ENCODE data around the gene BTG4.

BTG4 gene

DNA sequence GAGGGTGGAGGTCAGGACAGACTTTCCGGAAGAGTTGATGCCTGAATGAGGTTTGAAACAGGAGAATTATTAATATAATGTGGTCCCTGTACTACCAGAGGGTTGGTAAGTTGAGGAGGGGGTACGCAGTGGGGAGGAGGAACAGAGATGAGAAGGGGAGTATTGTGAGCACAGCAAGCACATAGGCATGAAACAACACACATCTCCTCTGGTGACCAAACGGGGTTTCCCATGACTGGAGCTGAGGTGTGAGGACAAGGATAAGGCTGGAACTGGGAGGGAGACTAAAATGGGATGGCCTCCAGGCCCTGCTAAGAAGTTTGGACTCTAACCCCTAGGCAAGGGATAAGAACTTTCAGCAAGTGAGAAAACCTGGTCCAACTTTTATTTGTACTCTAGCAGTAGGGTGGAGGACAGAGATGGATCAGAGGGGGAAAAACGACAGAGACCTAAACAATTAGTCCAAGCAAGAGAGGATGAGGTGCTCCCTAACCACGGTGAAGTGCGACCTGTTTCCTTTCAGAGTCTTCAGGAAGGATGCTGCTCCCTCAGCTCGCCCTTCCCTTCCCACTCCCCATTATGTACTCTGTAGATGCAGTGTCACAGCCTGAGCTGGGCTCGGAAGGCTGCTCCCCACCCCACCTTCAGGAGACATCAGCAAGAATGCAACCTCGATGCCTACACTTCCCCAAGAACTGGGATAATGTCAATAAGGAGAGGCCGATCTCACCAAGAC, 59.2 kb downstream of the BTG4 start:
- no peak for DNase-seq

DNA sequence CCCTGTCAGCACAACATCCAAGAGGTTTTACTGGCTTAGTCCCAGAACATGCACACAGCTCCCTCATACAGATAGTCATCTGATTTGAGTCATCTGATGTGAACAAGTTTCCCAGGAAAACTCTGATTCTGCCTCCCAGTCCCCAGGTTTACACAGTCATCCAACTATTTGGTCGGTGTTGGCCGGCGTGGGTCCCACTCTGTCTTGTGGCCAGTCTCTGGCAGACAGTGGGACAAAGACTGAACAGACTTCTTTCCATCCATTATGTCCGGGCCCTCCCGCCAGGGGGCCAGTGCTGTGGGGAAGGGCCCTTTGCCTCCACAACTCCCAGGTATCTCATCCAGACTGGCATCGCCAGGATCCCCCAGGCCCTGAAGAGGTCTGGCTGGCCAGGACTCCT, 60.0 kb downstream of the BTG4 start:
- no peak for DNase-seq

DNA sequence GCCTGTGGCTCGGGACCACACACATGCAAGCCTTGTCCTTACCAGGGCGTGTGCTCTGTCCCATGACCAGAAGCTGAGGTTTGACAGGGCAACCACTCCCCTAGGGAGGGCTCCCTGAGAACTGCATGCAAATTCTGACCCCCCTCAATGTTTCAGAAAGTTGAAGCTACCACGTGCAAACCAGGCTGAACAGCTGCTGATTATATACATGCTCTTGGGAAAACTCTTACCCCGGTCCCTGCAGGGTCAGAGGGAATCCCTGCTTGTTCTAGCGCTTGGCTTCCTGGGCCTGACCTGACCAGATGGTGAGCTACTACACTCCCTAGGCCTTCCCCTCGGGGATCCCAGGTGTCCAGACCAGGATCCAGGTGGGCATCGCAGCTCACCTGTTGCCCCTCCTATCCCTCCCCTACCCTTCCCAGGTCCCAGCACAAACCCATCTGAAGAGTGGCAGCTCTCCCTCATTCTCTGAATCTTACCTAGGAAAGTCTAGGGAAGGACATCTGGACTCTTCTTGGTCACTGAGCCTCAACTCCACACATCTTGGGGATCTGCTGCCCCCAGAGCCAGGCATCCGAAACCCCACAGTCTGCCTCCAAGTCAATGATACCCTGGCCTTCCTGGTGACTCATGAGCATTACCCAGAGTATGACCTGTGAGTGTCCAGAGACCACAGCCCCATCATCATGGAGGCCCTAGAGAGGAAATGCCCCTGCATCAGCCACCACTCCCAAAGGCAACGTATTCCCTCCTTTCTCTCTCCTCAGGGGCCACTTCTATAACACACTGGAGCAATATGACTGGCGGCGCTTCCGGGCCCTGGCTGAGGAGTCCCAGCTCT, 61.5 kb downstream of the BTG4 start:
- DNase-seq, result no peak

DNA sequence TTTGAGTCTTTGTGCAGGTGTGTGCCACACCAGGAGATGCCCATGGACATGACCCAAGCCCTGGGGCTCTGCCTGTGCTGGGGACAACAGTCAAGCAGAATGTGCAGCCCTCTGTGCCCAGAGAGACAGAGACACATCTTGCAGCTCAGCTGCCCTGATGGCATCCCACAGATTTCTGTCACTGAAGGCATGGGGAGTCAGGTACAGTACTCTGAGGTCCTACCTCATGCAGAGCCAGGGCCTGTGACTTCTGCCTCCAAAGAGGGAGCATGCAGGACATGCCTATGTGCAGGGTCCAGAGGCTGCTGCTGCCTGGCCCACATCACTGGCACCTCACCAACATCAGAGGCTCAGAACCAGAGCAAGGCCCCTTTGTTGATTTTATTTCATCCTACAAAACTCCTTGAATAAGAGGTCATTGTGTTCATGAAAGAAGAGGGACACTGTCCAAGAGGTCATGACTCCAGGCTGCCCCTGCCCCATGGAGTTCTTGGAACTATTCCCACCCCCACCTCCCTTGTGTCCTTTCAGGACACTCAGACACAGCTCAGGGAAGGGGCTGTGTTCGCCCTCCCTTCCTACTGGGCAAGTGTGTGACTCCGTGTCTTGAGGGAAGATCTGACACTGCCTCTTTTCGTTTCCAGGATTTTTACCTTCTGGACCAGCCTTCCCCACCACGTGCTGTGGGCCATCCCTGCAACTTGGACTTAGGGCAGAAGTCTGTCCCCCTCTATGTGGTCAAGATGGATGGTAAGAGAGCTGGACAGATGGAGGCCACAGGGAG, 62.3 kb downstream of the BTG4 start:
- DNase-seq, result no peak

DNA sequence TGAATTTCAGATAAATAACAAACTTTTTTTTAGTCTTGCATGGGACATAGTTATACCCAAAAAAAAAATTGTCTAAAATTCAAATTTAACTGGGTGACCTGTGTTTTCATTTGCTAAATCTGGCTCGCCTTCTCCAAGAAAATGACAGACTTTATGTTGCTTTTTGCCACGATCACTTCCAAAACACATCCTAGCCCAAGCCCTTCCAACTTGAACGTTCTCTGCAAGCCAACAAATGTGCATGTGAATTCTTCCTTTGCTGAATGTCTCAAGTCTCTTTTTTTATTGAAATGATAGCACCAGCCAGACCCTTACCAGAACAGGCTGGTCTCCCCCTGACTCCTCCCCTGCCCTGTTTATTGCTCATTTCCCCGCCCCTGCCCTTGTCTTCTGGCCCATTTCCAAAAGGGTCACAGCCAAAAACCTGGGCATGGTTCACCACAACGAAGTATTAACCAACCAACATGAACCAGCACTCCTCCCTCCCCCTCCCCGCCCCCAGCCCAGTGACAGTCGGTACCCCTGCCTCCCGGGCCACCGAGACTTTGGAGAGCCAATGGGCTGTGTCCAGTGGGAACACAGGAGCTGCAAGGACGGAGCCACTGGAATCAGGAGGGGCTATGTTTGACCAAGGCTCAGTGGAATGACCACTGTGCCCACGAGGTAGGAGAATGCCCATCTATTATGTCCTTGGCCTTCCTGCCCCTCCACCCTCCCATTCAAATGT, 63.2 kb downstream of the BTG4 start:
- DNase-seq, result no peak

DNA sequence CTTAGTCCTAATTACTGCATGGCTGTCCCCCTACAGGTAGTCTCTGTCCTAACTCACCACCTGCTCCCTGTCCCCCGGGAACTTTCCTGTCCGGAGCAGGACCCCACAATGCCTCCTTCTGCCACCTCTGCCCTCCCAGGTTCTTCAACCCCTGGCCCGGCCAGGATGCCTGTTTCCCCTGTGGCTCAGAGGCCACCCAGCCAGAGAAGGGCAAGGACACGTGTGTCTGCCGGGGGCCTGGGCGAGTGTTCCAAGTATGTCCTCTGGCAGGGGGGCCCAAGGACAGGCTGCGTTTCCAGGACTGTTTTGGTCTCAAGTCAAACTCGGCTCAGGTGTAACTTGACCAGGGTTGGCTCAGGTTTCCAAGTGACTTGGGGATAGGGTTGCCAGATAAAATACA, 63.8 kb downstream of the BTG4 start:
- DNase-seq, result no peak

DNA sequence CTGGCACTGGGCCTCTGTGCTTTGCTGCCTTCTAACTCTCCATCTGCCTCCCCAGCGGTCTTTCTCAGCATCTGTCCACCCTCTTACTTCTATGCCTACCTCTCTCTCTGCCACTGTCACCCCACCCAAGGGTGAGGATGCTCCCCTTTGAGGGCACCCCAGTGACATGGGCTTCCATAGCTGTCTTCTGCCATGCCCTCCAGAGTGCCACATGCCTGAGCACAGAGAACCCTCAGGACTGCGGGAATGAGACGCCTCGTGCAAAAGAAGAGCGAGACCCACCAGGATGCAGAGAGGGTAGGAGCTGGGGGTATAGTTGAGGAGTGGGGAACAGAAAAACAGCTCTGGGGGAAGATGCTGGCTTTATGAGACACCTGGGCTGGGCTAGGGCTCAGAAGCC, 64.3 kb downstream of the BTG4 start:
- no peak for DNase-seq

DNA sequence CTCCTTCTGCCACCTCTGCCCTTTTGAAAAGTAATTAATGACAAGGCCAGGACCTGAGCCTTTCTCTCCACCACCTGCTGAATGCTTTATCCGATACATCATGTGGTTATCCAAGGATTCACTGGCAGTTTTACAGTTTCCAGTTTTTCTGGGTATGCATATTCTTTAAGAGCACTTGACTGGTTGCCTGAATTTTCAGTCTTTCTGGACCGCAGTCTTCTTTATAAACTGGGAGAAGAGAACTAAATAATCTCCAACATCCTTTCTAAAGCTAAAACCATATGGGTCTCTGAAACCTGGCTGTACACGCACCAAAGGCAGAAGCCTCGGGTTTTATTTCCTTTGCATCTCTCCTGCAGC, 65.1 kb downstream of the BTG4 start:
- DNase-seq, result no peak

DNA sequence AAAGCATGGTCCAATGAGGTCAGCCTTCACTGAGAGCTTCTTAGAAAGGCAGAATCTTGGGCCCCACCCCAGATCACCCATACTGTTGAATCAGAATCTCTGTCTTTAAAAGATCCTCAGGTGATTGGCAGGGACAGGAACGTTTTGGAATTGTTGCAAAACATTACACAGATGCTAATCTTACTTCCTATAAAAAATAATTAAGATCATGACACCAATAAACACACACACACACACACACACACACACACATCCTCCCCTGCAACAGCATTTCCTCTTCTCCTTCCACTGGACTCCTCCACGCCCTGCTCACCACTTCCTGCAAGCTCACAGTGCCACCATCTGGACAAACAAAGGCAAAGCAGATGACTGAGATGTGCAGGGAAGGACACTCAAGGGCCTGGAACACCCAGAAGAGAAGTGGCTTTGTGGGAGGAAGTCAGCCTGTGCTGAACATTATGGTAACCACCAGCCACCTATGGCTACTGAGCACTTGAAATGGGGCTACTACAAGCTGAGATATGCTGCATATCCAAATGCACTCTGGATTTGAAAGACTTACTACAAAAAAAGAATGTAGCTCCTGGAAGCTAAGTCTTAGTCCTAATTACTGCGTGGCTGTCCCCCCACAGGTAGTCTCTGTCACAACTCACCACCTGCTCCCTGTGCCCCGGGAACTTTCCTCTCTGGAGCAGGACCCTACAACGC, 65.6 kb downstream of the BTG4 start:
- peak; percentile 85 to 87 for DNase-seq

DNA sequence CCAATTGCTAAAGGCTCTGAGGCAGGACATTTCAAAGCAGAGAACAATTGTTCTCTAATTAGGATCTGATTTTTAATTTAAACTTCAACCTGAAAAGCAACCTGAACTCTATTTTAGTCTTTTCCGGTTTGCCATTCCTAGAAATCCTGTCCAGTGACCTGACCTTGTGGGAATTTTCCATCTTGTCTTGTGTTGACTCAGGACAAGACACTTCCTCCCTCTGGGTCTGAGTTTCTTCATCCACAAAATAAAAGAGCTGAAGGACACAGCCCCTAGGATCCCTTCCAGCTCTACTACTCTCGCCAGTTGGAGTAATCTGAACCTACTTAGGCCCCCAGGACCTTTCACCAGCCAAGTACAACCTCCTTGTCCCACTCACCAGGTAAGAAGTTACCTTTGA, 66.6 kb downstream of the BTG4 start:
- DNase-seq, result no peak

Measured in NCI-H524 (cell line).